Spleen (tissue), 11 donors: ENCODE measurements around the gene ATF3. TPM values are rescaled to one million over a fixed set of nuclear protein-coding genes. Genes with fewer than 3 reads are reported as not detected.

Experiments
- DNase-seq: peaks from one replicate; pipeline ENCODE4 v3.0.0-alpha.2; 2020
- H3K27ac ChIP-seq, 8 donors: fragments of 200-600 bp; sonication (generic) in 7 of 8; 1 replicate in 4 of 8; 2 replicates in 4 of 8; pipeline versions ENCODE4 v1.5.0 to v1.8.0; 2016 to 2021; ENCODE audit warnings: inconsistent platforms in 4 of 8, mild to moderate bottlenecking in 4 of 8, moderate library complexity in 1 of 8
- H3K27me3 ChIP-seq, 7 donors: fragments of 200-600 bp; sonication (generic) in 6 of 7; replicated peaks in 1 of 7; 1 replicate in 4 of 7; 2 replicates in 3 of 7; pipeline versions ENCODE4 v1.5.0 to v1.8.0; 2016 to 2021; ENCODE audit warnings: inconsistent platforms in 3 of 7, mild to moderate bottlenecking in 1 of 7
- H3K36me3 ChIP-seq, 6 donors: fragments of 200-600 bp; sonication (generic) in 5 of 6; 1 replicate in 4 of 6; 2 replicates in 2 of 6; pipeline versions ENCODE4 v1.5.0 to v1.8.0; 2016 to 2021; ENCODE audit warnings: inconsistent platforms in 2 of 6
- H3K4me1 ChIP-seq, 6 donors: fragments of 200-600 bp; sonication (generic) in 5 of 6; 1 replicate in 3 of 6; 2 replicates in 3 of 6; pipeline versions ENCODE4 v1.5.0 to v1.8.0; 2016 to 2021; ENCODE audit warnings: inconsistent platforms in 3 of 6
- H3K4me3 ChIP-seq, 8 donors: fragments of 200-600 bp; sonication (generic) in 7 of 8; 1 replicate in 4 of 8; 2 replicates in 4 of 8; pipeline versions ENCODE4 v1.5.0 to v1.8.0; 2016 to 2021; ENCODE audit warnings: inconsistent platforms in 4 of 8, mild to moderate bottlenecking in 4 of 8, moderate library complexity in 2 of 8
- H3K9me3 ChIP-seq, 8 donors: fragments of 200-600 bp; sonication (generic) in 7 of 8; 1 replicate in 4 of 8; 2 replicates in 4 of 8; pipeline versions ENCODE4 v1.5.0 to v1.8.0; 2016 to 2021; ENCODE audit warnings: inconsistent platforms in 4 of 8
- POLR2A ChIP-seq, 3 donors: fragments of 450-650 bp; IDR thresholded peaks; one replicate each; pipeline ENCODE4 v1.5.1; 2017; ENCODE audit warnings: antibody characterized with exemption in 3 of 3, mild to moderate bottlenecking in 1 of 3
- POLR2AphosphoS5 ChIP-seq, 3 donors: sonication (generic); formaldehyde crosslinking; IDR thresholded peaks; one replicate each; pipeline ENCODE4 v1.5.1; 2017; ENCODE audit warnings: antibody characterized with exemption in 3 of 3
- WGBS, 5 donors: extraction: QIAGEN DNeasy Blood & Tissue Kit in 3 of 5; methylation state at CpG; one replicate each; pipeline versions ENCODE4 v1.1.5 to v1.1.7; 2013 to 2018; 5-methylcytosine and 5-hydroxymethylcytosine counted together
- intact Hi-C: fragments of 100-400 bp; cut with DNase I; formaldehyde crosslinking; loops from one replicate; pipeline ENCODE4 v1.15.0; 2023; ENCODE audit warnings: low total_unique reads
- polyA plus RNA-seq, 3 donors: library from polyadenylated mRNA; stranded (reverse); fragments of 200-250 nt; gene quantifications; one replicate each; pipeline ENCODE4 v1.2.1, GENCODE V29; 2013
- total RNA-seq, 7 donors: library from RNA; depleted of rRNA in 3 of 7; stranded (reverse); fragments of >200 nt in 3 of 7; fragmentation: NEBNext Ultra II Directional in 4 of 7; extraction: Animal tissue kit (Norgen Biotek cat#: 25700) in 4 of 7; gene quantifications; one replicate each; pipeline versions ENCODE4 v1.1.0 to v1.2.1, GENCODE V29; 2016 to 2021
- TF ChIP-seq, protein P1 (sequence below), 11 experiments: fragments of 200-600 bp in 7 of 11; fragments of 450-650 bp in 4 of 11; sonication (generic) in 4 of 11; IDR thresholded peaks in 8 of 11; conservative IDR thresholded peaks in 3 of 11; 1 replicate in 7 of 11; 2 replicates in 4 of 11; pipeline versions ENCODE4 v1.4.0 to v1.8.0; 2016 to 2021; ENCODE audit warnings: antibody characterized with exemption in 11 of 11, inconsistent platforms in 4 of 11, mild to moderate bottlenecking in 1 of 11
- donor health status: healthy with polysubstance abuse.
- donor health status: DM: no; HTN: no; CAD: no; lungs with moderate emphysema.
- donor health status: DM: no; HTN: no; CAD: no.
- donor health status: Bipolar disorder and iron deficiency.
- donor health status: healthy.
- donor health status: DM: no; HTN: no; CAD: no.
- donor health status: DM: yes; HTN: yes; CAD: no.

The ATF3 gene
- total and polyA plus RNA-seq, 10 donors = 1.4 to 31.8 (median 7.4) TPM

DNA sequence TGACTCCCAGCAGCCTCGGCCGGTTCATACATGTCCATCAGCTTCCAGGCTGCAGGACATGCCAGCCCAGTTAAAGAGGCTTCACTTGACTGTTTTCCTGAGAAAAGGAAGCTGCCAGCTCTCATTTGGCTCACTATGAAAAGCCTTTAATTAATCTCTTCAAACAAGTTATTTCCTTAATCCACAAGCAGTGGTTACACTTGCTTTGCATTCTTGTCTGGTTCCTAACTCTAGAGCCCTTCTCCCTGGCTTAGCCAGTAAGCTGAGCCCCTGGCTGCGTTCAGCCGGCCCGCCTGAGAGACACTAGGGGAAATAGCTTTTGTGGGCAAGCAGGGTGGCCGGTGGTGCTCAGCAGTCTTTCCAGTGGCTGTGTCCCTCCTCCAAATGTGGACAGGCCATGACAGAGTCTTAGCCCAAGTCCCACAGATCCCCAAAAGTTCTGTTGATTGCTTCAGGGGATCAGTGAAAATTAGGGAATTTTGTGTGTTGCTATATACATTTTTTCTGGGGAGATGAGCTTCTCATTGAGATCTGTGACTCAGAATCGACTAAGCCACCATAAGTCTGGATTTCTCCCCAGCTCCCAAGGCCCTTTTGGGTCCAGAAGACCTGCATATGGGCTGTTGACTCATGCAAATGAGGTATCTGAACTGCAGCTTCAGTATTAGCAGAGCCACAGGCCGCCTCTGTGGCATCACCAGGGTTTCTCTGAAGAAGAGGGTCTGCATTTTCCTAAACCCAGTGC is 10.1 kb downstream of the ATF3 start:
- no peak for TF ChIP-seq POLR2A (IDR thresholded peaks at IDR 0.05)
- no peak for TF ChIP-seq POLR2AphosphoS5 (IDR thresholded peaks at IDR 0.05)
- TF ChIP-seq, protein P1, sequence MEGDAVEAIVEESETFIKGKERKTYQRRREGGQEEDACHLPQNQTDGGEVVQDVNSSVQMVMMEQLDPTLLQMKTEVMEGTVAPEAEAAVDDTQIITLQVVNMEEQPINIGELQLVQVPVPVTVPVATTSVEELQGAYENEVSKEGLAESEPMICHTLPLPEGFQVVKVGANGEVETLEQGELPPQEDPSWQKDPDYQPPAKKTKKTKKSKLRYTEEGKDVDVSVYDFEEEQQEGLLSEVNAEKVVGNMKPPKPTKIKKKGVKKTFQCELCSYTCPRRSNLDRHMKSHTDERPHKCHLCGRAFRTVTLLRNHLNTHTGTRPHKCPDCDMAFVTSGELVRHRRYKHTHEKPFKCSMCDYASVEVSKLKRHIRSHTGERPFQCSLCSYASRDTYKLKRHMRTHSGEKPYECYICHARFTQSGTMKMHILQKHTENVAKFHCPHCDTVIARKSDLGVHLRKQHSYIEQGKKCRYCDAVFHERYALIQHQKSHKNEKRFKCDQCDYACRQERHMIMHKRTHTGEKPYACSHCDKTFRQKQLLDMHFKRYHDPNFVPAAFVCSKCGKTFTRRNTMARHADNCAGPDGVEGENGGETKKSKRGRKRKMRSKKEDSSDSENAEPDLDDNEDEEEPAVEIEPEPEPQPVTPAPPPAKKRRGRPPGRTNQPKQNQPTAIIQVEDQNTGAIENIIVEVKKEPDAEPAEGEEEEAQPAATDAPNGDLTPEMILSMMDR (IDR thresholded peaks at IDR 0.05 in 8 of 11, conservative IDR thresholded peaks at IDR 0.05 in 3 of 11) = no peak
- Histone ChIP-seq H3K27ac (no peak overlapping the region), H3K36me3 (peaks cover 0 to 59% (median 13%) of the 10 kb centered on the region in 6 donors), H3K4me3 (no peak overlapping the region), H3K9me3 (no peaks in the 10 kb centered on the region), H3K27me3 (no peaks in the 10 kb centered on the region), H3K4me1 (peaks cover 0 to 9% (median 0%) of the 10 kb centered on the region in 6 donors)
- DNase-seq = no peak
- WGBS, 5 donors = 85 to 95% (median 87%) methylated on average over 8 of the region's 8 CpGs
- intact Hi-C loops = no loop called here

DNA sequence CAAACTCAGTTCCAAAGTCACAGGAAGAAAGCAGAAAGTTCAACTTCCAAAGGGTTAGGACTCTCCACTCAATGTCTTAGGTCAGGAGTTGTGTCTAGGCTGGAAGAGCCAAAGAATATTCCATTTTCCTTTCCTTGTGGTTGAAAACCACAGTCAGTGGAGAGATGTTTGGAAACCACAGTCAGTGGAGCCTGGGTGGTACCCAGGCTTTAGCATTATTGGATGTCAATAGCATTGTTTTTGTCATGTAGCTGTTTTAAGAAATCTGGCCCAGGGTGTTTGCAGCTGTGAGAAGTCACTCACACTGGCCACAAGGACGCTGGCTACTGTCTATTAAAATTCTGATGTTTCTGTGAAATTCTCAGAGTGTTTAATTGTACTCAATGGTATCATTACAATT is 11.7 kb downstream of the ATF3 start:
- Histone ChIP-seq H3K4me3 (no peak overlapping the region), H3K27ac (no peak overlapping the region), H3K36me3 (peaks cover 0 to 54% (median 13%) of the 10 kb centered on the region in 6 donors), H3K4me1 (no peaks in the 10 kb centered on the region), H3K27me3 (peaks cover 0 to 10% (median 0%) of the 10 kb centered on the region in 7 donors), H3K9me3 (no peaks in the 10 kb centered on the region)
- intact Hi-C loops = no loop called here
- DNase-seq = no peak
- TF ChIP-seq, protein P1 (IDR thresholded peaks at IDR 0.05 in 8 of 11, conservative IDR thresholded peaks at IDR 0.05 in 3 of 11) = no peak
- TF ChIP-seq POLR2AphosphoS5 (IDR thresholded peaks at IDR 0.05) = no peak
- no peak for TF ChIP-seq POLR2A (IDR thresholded peaks at IDR 0.05)
- WGBS, 5 donors = 84 to 98% (median 87%) methylated on average over 1 of the region's 1 CpG

DNA sequence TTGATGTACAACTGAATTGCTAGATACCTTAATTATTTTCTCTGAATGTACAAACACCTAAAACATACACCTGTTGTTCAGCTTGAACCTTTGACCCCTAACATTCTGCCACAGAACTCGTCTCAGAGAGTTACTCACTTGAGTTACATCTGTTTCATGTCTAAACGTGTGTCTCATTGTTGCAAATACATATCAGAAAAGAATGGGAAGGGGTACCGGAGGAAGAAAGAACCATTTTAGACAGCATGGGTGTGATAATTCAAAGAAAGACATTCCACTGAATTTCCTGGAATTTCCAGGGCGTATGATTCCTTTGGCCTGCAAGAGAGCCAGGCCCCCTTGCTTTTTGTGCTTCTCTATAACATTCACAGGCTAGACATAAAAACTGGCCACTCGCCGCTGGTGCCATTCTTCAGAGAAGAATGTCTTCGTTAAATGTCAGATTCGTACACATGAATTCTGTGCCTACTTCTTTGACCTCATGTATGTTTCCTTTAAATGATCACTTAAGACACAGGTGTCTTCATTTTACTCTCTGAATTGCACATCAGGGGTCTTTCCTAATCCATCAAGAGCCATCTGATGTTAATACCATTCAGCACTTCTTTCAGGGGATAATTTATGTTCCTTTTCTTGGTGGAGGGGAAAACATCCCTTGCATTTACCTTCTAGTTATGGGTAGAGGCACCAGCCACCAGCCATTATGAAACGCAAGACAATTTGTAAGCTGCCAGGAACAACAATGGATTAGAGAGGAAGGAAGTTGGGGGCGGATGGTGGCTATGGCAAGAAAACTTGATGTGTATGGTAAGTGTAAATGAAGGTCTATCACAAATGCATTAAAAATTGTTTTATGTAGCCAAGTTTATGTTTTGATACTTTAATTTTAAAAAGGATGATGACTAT is 12.7 kb downstream of the ATF3 start:
- H3K27ac ChIP-seq = no peak overlapping the region
- TF ChIP-seq POLR2AphosphoS5 (IDR thresholded peaks at IDR 0.05) = no peak
- TF ChIP-seq, protein P1 (IDR thresholded peaks at IDR 0.05 in 8 of 11, conservative IDR thresholded peaks at IDR 0.05 in 3 of 11) = no peak
- no peak for TF ChIP-seq POLR2A (IDR thresholded peaks at IDR 0.05)
- WGBS, 5 donors = 75 to 81% (median 77%) methylated on average over 10 of the region's 10 CpGs
- peaks cover 0 to 19% (median 0%) of the 10 kb centered on the region in 7 donors for H3K27me3 ChIP-seq
- peaks cover 0 to 44% (median 13%) of the 10 kb centered on the region in 6 donors for H3K36me3 ChIP-seq
- no peaks in the 10 kb centered on the region for H3K4me1 ChIP-seq
- no peaks in the 10 kb centered on the region for H3K9me3 ChIP-seq
- intact Hi-C loops = no loop called here
- H3K4me3 ChIP-seq = no peak overlapping the region
- DNase-seq = no peak

DNA sequence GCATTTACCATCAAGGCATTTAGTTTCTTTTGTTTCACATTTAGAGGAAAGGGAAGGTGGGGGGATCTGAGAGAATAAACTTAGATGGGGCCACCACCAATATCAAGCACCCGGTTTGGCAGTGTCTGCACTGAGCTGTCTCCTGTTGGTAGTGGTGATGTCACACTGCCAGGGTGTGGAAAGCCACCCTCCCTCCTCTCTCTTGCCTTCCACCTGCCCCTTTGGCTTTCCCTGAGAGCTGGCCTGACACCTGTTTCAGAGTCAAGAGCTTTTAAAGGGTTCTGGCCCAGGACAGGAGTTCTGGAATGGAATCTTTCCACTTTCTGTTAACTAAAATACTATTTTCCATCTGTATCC is 13.4 kb downstream of the ATF3 start:
- WGBS, 5 donors = 22 to 60% (median 30%) methylated on average over 1 of the region's 1 CpG
- Histone ChIP-seq H3K4me1 (no peaks in the 10 kb centered on the region), H3K9me3 (no peaks in the 10 kb centered on the region), H3K36me3 (peaks cover 0 to 37% (median 13%) of the 10 kb centered on the region in 6 donors), H3K27me3 (peaks cover 0 to 19% (median 0%) of the 10 kb centered on the region in 7 donors), H3K27ac (no peak overlapping the region), H3K4me3 (no peak overlapping the region)
- intact Hi-C loops = no loop called here
- no peak for DNase-seq
- no peak for TF ChIP-seq POLR2A (IDR thresholded peaks at IDR 0.05)
- TF ChIP-seq, protein P1 (IDR thresholded peaks at IDR 0.05 in 8 of 11, conservative IDR thresholded peaks at IDR 0.05 in 3 of 11) = no peak
- no peak for TF ChIP-seq POLR2AphosphoS5 (IDR thresholded peaks at IDR 0.05)
